NCI-H1092 treated with DMSO at 0.1 percent for 48 hours (cell line): ENCODE measurements around the gene RIPOR1.

ENCODE experiments used
- DNase-seq: peaks from one replicate; lab custom pipeline; 2025; lab: John Stamatoyannopoulos, UW

Gene RIPOR1

DNA sequence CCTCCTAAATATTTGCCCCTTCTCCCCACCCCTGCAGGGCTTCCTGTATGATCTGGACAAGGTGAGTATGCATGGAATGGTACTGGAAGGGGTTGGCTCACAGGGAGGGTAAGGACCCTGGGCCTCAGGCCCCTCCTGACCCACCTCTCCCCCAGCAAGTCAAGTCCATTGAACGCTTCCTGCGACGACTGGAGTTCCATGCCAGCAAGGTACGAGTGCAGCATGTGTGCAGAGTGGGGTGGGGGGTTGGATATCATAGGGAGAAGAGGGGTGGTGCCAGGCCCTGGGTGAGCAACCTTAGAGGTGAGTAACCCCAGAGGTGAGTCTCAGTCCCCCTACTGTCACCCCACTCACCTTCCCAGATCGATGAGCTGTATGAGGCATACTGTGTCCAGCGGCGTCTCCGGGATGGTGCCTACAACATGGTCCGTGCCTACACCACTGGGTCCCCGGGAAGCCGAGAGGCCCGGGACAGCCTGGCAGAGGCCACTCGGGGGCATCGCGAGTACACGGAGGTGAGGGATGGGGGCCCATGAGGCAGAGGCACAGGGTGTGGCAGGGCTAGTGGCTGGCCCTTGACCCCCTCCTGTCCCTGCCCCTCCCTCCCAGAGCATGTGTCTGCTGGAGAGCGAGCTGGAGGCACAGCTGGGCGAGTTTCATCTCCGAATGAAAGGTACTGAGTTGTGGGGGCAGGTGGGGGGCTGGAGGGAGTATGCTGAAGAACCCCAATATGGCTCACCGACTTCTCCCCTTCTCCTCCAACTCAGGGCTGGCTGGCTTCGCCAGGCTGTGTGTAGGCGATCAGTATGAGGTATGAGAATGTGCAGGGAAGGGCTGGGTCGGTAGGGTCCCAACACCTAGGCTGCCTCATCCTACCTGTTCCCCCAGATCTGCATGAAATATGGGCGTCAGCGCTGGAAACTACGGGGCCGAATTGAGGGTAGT is 11.3 kb downstream of the RIPOR1 start:
- DNase-seq: no peak

DNA sequence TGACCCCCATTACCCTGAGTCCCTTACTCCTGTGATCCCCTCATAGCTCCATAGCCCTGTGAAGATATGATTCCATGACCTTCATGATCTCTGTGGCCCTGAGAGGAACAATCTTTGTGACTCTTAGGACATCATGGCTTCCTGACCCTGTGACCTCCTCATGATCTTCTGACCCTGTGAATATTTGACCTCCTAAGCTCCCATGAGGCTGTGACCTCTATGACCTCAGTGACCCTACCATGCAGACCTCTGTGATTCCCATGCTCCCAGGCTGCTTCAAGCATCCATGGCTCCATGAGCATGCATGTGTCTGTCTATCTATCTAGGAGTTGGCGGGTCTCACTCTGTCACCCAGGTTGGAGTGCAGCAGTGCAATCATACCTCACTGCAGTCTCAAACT is 12.1 kb downstream of the RIPOR1 start:
- DNase-seq: no peak

DNA sequence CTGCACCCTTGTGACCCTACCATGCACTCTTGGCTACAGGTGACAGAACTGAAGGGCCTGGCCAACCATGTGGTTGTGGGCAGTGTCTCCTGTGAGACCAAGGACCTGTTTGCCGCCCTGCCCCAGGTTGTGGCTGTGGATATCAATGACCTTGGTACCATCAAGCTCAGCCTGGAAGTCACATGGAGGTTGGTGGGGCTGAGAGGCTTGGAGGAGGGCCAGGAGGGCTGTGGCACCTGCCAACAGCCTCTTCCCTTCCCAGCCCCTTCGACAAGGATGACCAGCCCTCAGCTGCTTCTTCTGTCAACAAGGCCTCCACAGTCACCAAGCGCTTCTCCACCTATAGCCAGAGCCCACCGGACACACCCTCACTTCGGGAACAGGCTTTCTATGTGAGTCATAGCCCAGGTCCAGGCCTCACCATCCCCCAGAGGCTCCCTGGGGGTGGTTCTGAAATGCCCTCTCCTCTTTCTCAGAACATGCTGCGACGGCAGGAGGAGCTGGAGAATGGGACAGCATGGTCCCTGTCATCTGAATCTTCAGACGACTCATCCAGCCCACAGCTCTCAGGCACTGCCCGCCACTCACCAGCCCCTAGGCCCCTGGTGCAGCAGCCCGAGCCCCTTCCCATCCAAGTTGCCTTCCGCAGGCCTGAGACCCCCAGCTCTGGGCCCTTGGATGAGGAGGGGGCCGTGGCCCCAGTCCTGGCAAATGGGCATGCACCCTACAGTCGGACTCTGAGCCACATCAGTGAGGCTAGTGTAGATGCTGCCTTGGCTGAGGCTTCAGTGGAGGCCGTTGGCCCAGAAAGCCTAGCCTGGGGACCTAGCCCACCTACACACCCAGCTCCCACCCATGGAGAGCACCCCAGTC is 13.0 kb downstream of the RIPOR1 start:
- DNase-seq: peak; percentile 57

DNA sequence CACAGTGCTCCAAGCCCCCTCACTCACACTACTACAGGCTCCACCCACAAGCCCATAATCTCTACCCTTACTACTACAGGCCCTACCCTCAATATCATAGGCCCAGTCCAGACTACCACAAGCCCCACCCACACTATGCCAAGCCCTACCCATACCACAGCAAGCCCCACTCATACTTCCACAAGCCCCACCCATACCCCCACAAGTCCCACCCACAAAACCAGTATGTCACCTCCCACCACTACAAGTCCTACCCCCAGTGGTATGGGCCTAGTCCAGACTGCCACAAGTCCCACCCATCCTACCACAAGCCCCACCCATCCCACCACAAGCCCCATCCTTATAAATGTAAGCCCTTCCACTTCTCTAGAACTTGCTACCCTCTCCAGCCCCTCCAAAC is 13.8 kb downstream of the RIPOR1 start:
- no peak for DNase-seq

DNA sequence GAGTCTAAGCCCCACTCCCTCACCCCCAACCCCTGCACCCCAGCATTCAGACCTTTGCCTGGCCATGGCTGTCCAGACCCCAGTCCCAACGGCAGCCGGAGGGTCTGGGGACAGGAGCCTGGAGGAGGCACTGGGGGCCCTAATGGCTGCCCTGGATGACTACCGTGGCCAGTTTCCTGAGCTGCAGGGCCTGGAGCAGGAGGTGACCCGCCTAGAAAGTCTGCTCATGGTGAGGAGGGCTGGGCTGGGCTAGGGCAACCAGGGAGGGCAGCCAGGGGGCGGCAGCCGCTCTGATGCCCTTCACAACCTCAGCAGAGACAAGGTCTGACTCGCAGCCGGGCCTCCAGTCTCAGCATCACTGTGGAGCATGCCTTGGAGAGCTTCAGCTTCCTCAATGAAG is 14.4 kb downstream of the RIPOR1 start:
- DNase-seq: no peak

DNA sequence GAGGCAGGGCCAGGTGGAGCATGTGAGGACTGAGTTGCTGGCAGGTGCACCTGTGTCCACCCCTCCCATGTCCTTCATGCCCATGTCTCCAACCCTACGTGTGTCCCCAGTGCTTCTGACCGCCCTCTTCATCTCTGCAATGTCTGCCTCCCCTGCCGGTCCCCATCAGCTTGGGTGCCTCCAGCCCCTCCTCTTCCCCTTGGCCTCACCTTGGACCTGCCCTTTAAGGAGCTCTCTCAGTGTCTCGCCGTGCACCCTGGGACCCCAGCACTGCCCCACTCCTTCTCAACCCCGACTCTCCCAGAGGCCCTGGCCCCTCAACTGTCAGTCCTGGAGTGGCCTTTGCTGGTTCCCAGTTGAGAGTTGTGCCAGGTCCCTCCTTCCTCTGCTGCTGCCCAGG is 15.0 kb downstream of the RIPOR1 start:
- no peak for DNase-seq

DNA sequence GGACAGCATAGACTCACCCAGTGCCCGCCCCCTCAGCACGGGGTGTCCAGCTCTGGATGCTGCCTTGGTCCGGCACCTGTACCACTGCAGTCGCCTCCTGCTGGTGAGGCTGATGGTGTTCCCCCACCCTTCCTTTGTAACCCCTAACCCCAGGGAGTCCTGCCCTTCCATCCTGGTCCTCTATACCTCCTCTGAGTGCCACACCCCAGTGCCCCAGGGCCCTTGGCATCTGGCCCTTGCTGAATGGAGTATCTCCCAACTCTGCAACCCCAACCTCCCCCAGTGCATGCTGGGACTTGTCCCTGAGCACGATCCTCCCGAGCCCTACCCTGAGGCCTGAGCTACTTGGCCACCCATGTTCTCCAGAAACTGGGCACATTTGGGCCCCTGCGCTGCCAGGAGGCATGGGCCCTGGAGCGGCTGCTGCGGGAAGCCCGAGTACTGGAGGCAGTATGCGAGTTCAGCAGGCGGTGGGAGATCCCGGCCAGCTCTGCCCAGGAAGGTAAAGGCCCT is 15.8 kb downstream of the RIPOR1 start:
- DNase-seq: no peak

DNA sequence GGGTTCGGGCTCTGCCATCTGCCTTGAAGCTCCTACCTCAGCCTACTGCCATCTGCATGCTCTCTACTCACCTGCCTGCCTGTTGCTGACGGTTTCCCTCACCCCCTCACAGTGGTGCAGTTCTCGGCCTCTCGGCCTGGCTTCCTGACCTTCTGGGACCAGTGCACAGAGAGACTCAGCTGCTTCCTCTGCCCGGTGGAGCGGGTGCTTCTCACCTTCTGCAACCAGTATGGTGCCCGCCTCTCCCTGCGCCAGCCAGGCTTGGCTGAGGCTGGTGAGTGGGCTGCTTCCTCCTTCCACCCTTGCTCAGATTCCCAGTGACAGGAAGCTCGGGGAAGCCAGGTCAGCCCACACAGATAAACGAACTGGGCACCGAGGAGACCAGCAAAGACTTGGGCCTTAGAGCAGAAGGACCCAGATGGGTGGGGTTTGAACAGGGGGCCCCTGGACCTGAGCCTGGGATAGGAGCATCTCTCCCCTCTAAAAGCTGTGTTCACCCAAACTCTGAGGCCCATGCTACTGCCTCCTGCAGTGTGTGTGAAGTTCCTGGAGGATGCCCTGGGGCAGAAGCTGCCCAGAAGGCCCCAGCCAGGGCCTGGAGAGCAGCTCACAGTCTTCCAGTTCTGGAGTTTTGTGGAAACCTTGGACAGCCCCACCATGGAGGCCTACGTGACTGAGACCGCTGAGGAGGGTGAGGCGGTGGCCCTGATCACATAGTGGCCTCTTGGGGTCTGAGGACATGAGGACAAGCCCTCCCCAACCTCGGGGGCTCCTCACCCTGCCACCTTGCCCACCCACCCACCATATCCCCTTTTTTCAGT is 16.4 kb downstream of the RIPOR1 start:
- no peak for DNase-seq

DNA sequence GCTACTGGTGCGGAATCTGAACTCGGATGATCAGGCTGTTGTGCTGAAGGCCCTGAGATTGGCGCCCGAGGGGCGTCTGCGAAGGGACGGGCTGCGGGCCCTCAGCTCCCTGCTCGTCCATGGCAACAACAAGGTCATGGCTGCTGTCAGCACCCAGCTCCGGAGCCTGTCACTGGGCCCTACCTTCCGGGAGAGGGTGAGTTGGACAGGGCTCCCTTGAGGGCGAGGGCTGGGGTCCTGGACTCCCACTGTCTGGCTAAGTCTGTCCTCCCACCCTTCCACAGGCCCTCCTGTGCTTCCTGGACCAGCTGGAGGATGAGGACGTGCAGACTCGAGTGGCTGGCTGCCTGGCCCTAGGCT is 17.0 kb downstream of the RIPOR1 start:
- DNase-seq: no peak

DNA sequence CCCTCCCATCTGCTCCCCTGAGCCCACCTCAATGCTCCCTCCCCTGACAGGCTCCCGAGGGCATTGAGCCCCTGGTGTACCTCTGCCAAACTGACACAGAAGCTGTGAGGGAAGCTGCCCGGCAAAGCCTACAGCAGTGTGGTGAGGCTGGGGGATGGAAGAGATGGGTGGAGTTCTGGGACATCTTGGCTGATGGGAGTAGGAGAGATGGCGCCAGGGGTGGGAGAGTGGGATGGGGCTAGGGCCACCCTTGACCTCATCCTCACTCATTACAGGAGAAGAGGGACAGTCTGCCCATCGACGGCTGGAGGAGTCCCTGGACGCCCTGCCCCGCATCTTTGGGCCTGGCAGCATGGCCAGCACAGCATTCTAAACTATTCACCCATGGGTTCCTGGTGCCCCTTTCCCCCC is 17.5 kb downstream of the RIPOR1 start:
- no peak for DNase-seq

DNA sequence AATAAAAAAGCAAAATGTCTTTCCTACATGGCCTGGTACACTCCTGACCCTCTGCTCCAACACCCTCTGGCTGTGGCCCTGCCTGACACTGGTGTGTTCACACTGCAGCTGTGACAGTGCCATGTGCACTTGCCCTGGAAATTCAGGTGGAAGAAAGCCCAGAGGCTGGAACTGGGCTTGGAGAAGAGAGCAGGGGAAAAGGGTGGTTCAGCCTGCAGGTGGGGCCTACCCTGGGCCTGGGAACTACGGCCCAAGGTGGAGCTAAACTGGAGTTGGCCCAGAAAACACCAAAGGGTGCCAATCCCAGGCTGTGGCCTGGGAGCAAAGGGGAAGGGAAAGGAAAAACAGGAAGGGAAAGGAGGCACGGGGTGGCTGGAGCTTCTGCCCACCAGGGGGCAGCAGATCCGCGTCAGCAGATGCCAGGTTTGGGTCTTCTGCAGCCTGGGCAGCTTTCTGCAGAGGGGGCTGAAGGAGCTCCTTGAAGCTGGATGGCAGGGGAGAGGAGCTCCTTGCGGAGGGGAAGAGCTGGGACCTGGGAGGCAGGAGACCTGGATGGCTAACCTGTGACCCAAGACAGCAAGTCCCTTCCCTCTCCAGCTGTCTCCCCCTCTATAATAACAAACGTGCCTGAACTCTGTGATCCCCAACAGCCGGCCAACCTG is 18.3 kb downstream of the RIPOR1 start:
- peak; percentile 28 for DNase-seq

DNA sequence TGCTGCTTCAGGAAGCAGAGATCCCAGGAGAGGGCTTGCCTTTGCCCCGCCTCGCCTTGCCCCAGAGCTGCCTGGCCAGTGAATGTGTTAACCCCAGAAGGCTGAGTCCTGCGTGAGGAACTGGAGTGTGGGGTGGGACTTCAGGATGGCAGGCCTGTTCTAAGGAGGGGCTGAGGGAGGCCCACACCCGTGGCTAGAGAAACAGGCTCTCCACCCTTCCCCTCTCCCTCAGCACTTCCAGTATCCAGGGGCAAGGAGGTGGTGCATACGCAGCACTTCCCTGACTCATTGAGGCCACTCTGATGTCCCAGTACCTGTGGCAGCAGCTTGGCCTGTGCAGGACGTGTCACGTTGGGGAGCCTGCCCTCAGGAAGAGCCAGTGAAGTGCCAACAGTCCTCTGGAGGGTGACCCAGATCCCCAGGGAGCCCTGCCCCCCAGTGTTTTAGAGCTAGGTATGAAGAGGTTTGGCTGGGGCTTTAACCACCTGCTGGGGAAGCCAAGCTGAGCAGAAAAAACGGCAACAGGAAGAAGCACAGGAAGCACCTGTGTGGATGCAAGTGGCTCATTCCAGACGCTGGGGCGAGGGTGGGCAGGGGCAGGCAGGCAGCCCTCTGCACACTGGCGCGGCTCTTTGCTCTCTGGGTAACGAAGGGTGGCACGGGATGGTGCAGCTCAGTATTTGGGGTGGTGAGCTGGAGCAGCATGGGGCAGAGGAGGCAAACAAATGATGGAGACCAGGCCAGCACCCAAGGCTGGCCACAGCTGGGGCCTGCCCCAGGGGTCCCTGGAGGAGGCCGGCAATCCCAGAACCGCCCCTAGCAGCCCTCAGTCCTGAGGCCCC is 19.0 kb downstream of the RIPOR1 start:
- DNase-seq: no peak

DNA sequence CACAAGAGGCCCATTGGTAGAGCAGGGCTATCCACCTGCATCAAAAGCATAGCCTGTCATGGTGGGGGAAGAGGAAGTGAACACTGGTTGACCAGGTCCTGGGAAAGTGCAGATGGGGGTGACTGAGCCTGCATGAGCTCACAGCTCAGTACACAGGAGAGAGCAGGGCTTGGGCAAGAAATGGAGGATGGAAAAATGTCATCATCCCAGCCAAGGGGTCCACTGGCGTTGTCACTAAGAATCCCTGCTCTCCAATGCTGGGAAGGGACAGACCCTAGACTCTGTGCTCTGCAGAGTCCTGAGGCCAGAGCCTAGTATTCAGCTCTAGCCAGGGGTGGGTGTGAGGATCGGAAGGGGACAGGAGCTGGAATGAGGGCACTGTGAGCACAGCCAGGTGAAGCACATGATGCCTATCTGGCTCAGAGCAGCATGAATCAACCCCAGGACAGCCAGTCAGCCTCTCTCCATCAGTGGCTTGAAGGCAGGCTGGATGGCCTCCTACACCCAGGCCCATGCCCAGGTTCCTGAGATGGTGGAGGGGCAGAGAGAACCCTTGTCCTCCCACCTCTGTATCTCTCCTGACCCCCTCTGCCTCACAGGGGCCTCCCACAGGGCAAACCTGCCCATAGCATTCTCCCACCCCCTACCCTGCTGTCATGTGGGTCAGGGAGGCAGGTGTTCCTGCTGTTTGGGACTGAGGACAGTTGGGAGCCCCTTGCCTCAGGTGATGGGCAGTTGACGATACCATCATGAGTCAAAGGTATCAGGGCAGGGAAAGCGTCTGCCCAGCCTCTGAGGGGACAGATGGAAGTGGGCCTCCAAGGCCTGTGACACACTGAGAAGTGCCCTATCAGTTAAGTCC is 19.9 kb downstream of the RIPOR1 start:
- no peak for DNase-seq

DNA sequence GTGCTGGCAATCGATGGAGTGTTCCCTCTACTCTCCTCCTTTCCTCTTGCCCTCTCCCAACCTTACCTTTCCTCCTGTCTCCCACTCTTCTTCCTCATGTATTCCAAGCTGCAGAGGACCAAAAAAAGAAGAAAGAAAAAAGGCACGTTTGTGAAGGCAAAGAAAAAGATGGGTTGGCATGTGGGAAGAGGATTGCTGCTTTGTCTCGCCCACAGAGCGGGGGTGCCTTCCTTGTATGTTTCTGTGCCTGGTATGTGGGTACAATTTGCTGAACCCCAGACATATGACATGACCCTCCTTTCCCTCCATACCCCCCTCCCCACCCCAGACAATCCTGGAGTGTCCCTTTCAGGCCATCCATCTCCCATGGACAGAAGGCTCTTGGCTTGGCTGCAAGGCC is 20.6 kb downstream of the RIPOR1 start:
- no peak for DNase-seq

DNA sequence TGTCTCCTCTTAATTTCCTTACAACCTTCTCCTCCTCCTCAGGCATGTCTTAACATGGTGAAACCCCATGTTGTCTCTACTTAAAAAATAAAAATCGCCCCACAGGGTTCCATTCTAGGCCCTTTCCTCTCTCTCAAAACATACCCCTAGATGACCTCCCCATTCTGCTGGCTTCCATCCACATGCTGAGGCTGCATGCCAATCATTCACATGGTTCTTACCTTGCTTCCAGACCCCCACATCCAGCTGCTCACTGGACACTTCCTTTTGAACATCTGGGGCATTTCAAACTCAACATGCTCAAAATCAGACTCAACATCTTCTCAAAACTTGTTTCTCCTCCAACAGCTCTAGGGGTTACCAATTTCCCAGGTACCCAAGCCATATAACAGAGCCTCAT is 21.3 kb downstream of the RIPOR1 start:
- DNase-seq: no peak

DNA sequence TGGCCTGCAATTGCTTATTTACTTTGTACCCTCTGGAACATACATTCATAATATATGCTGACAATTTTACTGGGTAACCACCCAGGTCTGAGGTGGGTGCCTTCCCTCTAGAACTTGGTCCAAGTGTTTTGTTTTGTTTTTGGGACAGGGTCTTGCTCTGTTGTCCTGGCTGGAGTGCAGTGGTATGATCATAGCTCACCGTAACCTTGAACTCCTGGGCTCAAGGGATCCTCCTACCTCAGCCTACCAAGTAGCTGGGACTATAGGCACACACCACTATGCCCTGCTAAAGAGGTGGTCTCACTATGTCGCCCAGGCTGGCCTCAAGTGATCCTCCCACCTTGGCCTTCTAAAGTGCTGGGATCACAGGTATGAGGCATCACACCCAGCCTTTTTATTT is 22.5 kb downstream of the RIPOR1 start:
- DNase-seq: no peak

DNA sequence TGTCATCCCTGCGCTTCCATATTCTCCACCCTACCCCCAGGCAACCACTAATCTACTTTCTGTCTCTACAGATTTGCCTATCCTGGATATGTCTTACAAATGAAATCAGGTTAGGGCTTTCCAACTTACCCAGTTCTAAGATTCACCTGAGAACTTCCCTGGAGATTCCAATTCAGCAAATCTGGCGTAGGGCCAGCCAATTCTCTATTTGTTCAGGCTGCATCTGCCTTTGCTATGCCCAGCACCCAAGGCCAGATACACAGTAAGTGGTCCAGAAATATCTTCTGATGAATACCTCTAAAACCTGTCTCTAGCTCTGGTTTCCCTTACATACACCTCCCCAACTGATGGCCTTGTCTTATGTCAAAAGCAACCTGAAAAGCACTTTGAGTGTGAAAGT is 23.3 kb downstream of the RIPOR1 start:
- DNase-seq: no peak

DNA sequence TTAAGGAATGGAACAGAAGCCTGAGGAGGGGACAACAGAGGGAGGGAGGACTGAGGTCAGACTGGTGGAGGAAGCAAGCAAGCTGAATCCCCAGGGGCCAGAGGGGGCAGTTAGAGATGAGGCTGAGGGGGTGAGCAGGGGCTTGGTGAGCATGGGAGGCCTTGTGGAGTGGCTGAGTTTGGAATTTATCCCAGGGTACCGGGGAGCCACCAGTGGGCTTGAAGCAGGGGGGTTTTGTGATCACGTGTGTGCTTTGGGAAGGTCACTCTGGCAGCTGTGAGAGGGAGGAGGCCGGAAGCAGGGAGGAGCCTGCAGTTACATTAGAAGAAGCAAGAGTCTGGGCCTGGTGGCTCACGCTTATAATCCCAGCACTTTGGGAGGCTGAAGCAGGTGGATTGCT is 23.8 kb downstream of the RIPOR1 start:
- DNase-seq: peak; percentile 56

DNA sequence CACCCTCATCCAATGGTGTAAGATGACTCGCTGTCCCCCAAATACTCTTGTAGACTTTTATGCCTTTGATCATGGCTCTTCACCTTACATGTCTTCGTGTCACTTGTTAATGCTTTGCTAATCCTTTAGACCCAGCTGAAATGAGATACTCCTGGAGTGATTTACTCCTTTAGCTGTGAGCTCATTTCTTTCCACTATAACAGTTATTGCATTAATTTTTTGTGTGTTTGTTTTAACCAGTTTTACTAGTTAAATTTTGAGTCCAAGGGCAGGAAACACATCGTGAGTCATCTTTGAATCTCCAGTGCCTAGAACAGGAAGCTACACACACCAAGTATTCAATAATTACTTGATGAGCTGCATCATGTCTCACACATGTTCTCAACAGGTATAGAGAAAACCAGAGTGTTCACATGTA is 27.2 kb downstream of the RIPOR1 start:
- no peak for DNase-seq

DNA sequence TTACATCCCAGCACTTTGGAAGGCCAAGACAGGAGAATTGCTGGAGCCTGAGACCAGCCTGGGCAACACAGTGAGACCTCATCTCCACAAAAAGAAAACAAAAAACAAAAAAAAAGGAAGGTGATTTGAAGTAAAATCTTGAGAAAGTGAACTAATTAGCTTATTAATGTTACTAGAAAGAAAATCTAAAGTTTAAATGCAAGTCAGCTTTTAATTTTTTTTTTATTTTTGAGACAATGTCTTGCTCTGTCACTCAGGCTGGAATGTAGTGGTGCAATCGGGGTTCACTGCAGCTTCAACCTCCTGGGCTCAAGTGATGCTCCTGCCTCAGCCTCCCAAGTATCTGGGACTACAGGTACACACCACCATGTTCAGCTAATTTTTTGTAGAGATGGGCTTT is 30.2 kb downstream of the RIPOR1 start:
- no peak for DNase-seq
